Osteocyte (in vitro differentiated cells): Measurements from ENCODE around the gene TELO2. TPM values are rescaled to one million over a fixed set of nuclear protein-coding genes. Genes with fewer than 3 reads are reported as not detected.
A peak's percentile ranks its signal among the peaks of the same experiment; 100 is the strongest.

ENCODE experiments used
- DNase-seq: peaks from one replicate; pipeline ENCODE4 v3.0.0; 2021; ENCODE audit warnings: mixed read lengths; ENCODE audit not compliant: unreplicated experiment; ENCODE audit errors: extremely low spot score
- H3K27ac Mint-ChIP-seq: one replicate; pipeline ENCODE4 v1.8.0; 2021; ENCODE audit warnings: mild to moderate bottlenecking, mixed read lengths; ENCODE audit not compliant: unreplicated experiment
- H3K27me3 Mint-ChIP-seq: one replicate; pipeline ENCODE4 v1.8.0; 2021; ENCODE audit warnings: mixed read lengths; ENCODE audit not compliant: unreplicated experiment
- H3K36me3 Mint-ChIP-seq: one replicate; pipeline ENCODE4 v1.8.0; 2021; ENCODE audit warnings: mixed read lengths; ENCODE audit not compliant: unreplicated experiment
- H3K4me1 Mint-ChIP-seq: one replicate; pipeline ENCODE4 v1.8.0; 2021; ENCODE audit warnings: mixed read lengths; ENCODE audit not compliant: unreplicated experiment
- H3K4me3 Mint-ChIP-seq: one replicate; pipeline ENCODE4 v1.8.0; 2021; ENCODE audit warnings: mild to moderate bottlenecking, moderate library complexity, mixed read lengths; ENCODE audit not compliant: unreplicated experiment
- H3K9me3 Mint-ChIP-seq: one replicate; pipeline ENCODE4 v1.8.0; 2021; ENCODE audit warnings: mixed read lengths; ENCODE audit not compliant: unreplicated experiment
- CTCF ChIP-seq: fragments of 200-600 bp; sonication (generic); IDR thresholded peaks from 2 replicates; pipeline ENCODE4 v1.5.0; 2021; ENCODE audit warnings: antibody characterized with exemption, mild to moderate bottlenecking, moderate library complexity
- total RNA-seq: library from RNA; stranded (reverse); gene quantifications from 2 replicates; pipeline ENCODE4 v1.2.1, GENCODE V29; 2021

TELO2 gene
- total RNA-seq, 1 donor from 2014 or later: 37.8 TPM

- Mint-ChIP-seq H3K27me3 (no peaks in the 10 kb centered on the region), H3K4me3 (peak overlapping the region; percentile 83), H3K9me3 (no peaks in the 10 kb centered on the region), H3K27ac (peak overlapping the region; percentile 88), H3K36me3 (no peaks in the 10 kb centered on the region), H3K4me1 (peaks cover 17% of the 10 kb centered on the region)
- no peak for TF ChIP-seq CTCF
- DNase-seq: no peak
Observed at GRCh38 chr16:1492082-1492922, 858 bp upstream of the TELO2 start.

- peaks cover 17% of the 10 kb centered on the region for H3K4me1 Mint-ChIP-seq
Observed at GRCh38 chr16:1493746-1494094, 560 bp downstream of the TELO2 start.

GRCh38 chr16:1494129-1494640, 1.0 kb downstream of the TELO2 start:
- H3K9me3 Mint-ChIP-seq: no peaks in the 10 kb centered on the region
- H3K36me3 Mint-ChIP-seq: peaks cover 7% of the 10 kb centered on the region
- TF ChIP-seq CTCF: peak; percentile 64
- H3K27me3 Mint-ChIP-seq: no peaks in the 10 kb centered on the region
- peaks cover 17% of the 10 kb centered on the region for H3K4me1 Mint-ChIP-seq
- peak overlapping the region; percentile 63 for H3K27ac Mint-ChIP-seq
- peak overlapping the region; percentile 83 for H3K4me3 Mint-ChIP-seq
- peak; percentile 87 for DNase-seq

More at GRCh38 chr16:1493746-1494094, 560 bp downstream of the TELO2 start:
- DNase-seq: peak; percentile 84
- no peaks in the 10 kb centered on the region for H3K9me3 Mint-ChIP-seq
- H3K27ac Mint-ChIP-seq: peak overlapping the region; percentile 63
- TF ChIP-seq CTCF: no peak
- H3K4me3 Mint-ChIP-seq: peak overlapping the region; percentile 83
- H3K27me3 Mint-ChIP-seq: no peaks in the 10 kb centered on the region
- peaks cover 6% of the 10 kb centered on the region for H3K36me3 Mint-ChIP-seq

- no peak for TF ChIP-seq CTCF
- Mint-ChIP-seq H3K27ac (no peak overlapping the region), H3K36me3 (peaks cover 7% of the 10 kb centered on the region), H3K4me1 (peaks cover 17% of the 10 kb centered on the region), H3K27me3 (no peaks in the 10 kb centered on the region), H3K4me3 (peak overlapping the region; percentile 83), H3K9me3 (no peaks in the 10 kb centered on the region)
- DNase-seq: peak; percentile 77
Observed at GRCh38 chr16:1494711-1495110, 1.6 kb downstream of the TELO2 start.

- peaks cover 17% of the 10 kb centered on the region for H3K4me1 Mint-ChIP-seq
- no peaks in the 10 kb centered on the region for H3K9me3 Mint-ChIP-seq
- H3K36me3 Mint-ChIP-seq: peaks cover 7% of the 10 kb centered on the region
- no peak overlapping the region for H3K4me3 Mint-ChIP-seq
- no peak for TF ChIP-seq CTCF
- no peak overlapping the region for H3K27ac Mint-ChIP-seq
- peak; percentile 80 for DNase-seq
- H3K27me3 Mint-ChIP-seq: no peaks in the 10 kb centered on the region
Observed at GRCh38 chr16:1495211-1495888, 2.2 kb downstream of the TELO2 start.
